ENCODE data around the gene SLC19A2.
A peak's percentile ranks its signal among the peaks of the same experiment; 100 is the strongest.

The SLC19A2 gene

DNA sequence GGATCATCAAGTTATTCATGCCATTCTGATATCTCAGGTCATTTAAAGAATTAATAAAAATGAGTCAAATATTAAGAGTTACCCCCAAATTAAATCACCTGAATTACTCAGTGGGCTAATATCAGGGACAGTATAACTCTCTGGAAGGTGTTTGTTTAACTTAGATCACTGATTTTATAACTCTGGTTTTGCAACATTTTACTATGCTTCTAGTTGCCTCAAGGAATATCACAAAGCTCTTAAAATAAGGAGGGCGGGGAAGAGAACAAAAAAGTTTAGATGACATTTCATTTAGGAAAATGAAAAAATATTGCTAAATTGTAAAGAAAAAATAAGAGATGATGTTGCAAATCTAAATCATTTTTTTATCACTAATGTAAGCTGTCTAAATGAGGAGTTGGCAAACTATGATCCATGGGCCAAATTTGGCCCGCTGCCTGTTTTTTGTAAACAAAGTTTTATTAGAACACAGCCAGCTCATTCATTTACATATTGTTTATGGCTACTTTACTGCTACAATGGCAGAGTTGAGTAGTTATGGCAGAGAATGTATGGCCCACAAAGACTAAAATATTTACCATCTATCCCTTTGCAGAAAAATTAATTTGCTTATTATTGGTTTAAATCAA is 31.9 kb upstream of the SLC19A2 start:
- Histone ChIP-seq H3K79me2 (ENCODE audit: insufficient read depth, low read length) (no peaks in the 10 kb centered on the region), H3K36me3 (ENCODE audit: insufficient read depth, low read length) (no peaks in the 10 kb centered on the region), H4K20me1 (ENCODE audit: insufficient read depth, low read length, poor library complexity, severe bottlenecking) (no peaks in the 10 kb centered on the region), H3K9ac (ENCODE audit: low read depth, low read length, poor library complexity, severe bottlenecking) (no peak overlapping the region), H3K4me3 (ENCODE audit: low read length, poor library complexity, severe bottlenecking) (no peak overlapping the region), H2AFZ (ENCODE audit: low read length) (no peak overlapping the region), H3F3A (ENCODE audit: low read depth) (no peaks in the 10 kb centered on the region), H3K9me2 (replicated peaks; ENCODE audit: low read depth, low read length) (no peaks in the 10 kb centered on the region), H3K27me3 (ENCODE audit: insufficient read depth, low read length, poor library complexity, severe bottlenecking) (no peaks in the 10 kb centered on the region), H3K9me3 (ENCODE audit: insufficient read depth, low read depth, low read length) (no peaks in the 10 kb centered on the region), H3K4me2 (ENCODE audit: low read depth, low read length, poor library complexity, severe bottlenecking) (no peak overlapping the region), H3K4me1 (ENCODE audit: insufficient read depth, low read length, poor library complexity, severe bottlenecking) (peaks cover 27% of the 10 kb centered on the region)
- TF ChIP-seq EZH2phosphoT487 (IDR thresholded peaks at IDR 0.05; ENCODE audit: borderline replicate concordance), result no peak
- TF ChIP-seq, protein P1, sequence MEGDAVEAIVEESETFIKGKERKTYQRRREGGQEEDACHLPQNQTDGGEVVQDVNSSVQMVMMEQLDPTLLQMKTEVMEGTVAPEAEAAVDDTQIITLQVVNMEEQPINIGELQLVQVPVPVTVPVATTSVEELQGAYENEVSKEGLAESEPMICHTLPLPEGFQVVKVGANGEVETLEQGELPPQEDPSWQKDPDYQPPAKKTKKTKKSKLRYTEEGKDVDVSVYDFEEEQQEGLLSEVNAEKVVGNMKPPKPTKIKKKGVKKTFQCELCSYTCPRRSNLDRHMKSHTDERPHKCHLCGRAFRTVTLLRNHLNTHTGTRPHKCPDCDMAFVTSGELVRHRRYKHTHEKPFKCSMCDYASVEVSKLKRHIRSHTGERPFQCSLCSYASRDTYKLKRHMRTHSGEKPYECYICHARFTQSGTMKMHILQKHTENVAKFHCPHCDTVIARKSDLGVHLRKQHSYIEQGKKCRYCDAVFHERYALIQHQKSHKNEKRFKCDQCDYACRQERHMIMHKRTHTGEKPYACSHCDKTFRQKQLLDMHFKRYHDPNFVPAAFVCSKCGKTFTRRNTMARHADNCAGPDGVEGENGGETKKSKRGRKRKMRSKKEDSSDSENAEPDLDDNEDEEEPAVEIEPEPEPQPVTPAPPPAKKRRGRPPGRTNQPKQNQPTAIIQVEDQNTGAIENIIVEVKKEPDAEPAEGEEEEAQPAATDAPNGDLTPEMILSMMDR (conservative IDR thresholded peaks at IDR 0.05; ENCODE audit: low read length), result no peak

DNA sequence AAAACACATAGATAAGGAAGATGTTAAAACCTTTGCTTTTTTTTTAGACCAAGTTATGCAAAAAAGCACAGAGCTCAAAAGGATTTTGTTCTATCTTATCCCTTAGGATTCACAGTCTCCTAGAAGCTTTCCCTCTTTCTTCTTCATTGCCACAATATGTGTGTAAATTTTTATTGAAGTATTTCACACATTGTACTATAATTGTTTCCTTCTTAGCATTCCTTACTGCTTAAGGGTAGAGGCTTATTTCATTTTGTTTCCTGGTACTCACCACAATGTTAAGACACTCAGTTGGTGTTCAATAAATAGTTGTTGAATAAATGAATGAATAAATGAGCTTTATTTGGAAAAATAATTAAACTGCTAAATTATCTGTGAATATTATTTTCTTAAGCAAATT is 29.9 kb upstream of the SLC19A2 start:
- H3K27me3 ChIP-seq (ENCODE audit: insufficient read depth, low read length, poor library complexity, severe bottlenecking), result no peaks in the 10 kb centered on the region
- H3K4me3 ChIP-seq (ENCODE audit: low read length, poor library complexity, severe bottlenecking), result no peak overlapping the region
- H3K9me3 ChIP-seq (ENCODE audit: insufficient read depth, low read depth, low read length), result no peaks in the 10 kb centered on the region
- peak overlapping the region; percentile 0 for H3K4me2 ChIP-seq (ENCODE audit: low read depth, low read length, poor library complexity, severe bottlenecking)
- TF ChIP-seq, protein P1 (conservative IDR thresholded peaks at IDR 0.05; ENCODE audit: low read length), result no peak
- no peak for TF ChIP-seq EZH2phosphoT487 (IDR thresholded peaks at IDR 0.05; ENCODE audit: borderline replicate concordance)
- H3F3A ChIP-seq (ENCODE audit: low read depth), result no peaks in the 10 kb centered on the region
- peak overlapping the region; percentile 63; the same call in 1 of the 2 replicates for H2AFZ ChIP-seq (ENCODE audit: low read length)
- H3K36me3 ChIP-seq (ENCODE audit: insufficient read depth, low read length), result no peaks in the 10 kb centered on the region
- H3K9ac ChIP-seq (ENCODE audit: low read depth, low read length, poor library complexity, severe bottlenecking), result no peak overlapping the region
- H3K9me2 ChIP-seq (replicated peaks; ENCODE audit: low read depth, low read length), result no peaks in the 10 kb centered on the region
- peaks cover 35% of the 10 kb centered on the region for H3K4me1 ChIP-seq (ENCODE audit: insufficient read depth, low read length, poor library complexity, severe bottlenecking)
- no peaks in the 10 kb centered on the region for H4K20me1 ChIP-seq (ENCODE audit: insufficient read depth, low read length, poor library complexity, severe bottlenecking)
- H3K79me2 ChIP-seq (ENCODE audit: insufficient read depth, low read length), result no peaks in the 10 kb centered on the region

DNA sequence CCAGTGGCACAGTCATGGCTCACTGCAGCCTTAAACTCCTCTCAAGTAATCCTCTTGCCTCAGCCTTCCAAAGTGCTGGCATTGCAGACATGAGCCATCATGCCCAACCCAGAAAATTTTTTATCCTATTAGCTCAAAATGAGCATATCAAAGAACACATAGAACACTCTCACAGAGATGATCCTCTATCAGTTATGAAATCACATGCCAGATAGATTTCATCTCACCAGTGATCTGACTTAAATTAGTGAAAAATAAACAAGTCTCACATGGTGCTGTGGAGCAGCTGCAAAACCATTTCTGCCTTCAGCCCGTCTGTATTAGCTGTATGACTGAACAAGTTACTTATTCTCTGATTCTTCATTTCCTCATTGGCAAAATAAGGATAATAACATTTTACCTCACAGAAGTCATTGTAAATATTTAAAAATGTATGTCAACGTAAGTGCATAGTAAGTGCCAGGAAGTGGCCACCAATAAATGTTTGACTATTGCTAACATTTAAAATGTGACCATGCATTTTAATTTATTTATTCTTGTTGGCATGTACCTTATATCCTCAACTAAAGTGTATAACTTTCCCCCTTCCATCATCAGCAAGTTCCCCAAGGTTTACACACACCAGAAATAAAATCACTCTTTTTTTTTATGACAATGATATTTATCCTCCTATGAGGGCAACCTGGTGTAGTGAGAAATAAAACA is 29.0 kb upstream of the SLC19A2 start:
- H2AFZ ChIP-seq (ENCODE audit: low read length), result peak overlapping the region; percentile 63; the same call in 1 of the 2 replicates
- no peaks in the 10 kb centered on the region for H3F3A ChIP-seq (ENCODE audit: low read depth)
- H3K9me2 ChIP-seq (replicated peaks; ENCODE audit: low read depth, low read length), result no peaks in the 10 kb centered on the region
- no peaks in the 10 kb centered on the region for H3K27me3 ChIP-seq (ENCODE audit: insufficient read depth, low read length, poor library complexity, severe bottlenecking)
- no peak overlapping the region for H3K4me3 ChIP-seq (ENCODE audit: low read length, poor library complexity, severe bottlenecking)
- no peaks in the 10 kb centered on the region for H3K9me3 ChIP-seq (ENCODE audit: insufficient read depth, low read depth, low read length)
- H3K79me2 ChIP-seq (ENCODE audit: insufficient read depth, low read length), result no peaks in the 10 kb centered on the region
- H3K4me2 ChIP-seq (ENCODE audit: low read depth, low read length, poor library complexity, severe bottlenecking), result peak overlapping the region; percentile 0
- H3K36me3 ChIP-seq (ENCODE audit: insufficient read depth, low read length), result no peaks in the 10 kb centered on the region
- no peak overlapping the region for H3K9ac ChIP-seq (ENCODE audit: low read depth, low read length, poor library complexity, severe bottlenecking)
- H3K4me1 ChIP-seq (ENCODE audit: insufficient read depth, low read length, poor library complexity, severe bottlenecking), result peaks cover 44% of the 10 kb centered on the region
- TF ChIP-seq EZH2phosphoT487 (IDR thresholded peaks at IDR 0.05; ENCODE audit: borderline replicate concordance), result no peak
- TF ChIP-seq, protein P1 (conservative IDR thresholded peaks at IDR 0.05; ENCODE audit: low read length), result no peak
- no peaks in the 10 kb centered on the region for H4K20me1 ChIP-seq (ENCODE audit: insufficient read depth, low read length, poor library complexity, severe bottlenecking)

All from Loucy (cell line).